Panc1 (cell line): ENCODE data around the gene POF1B.

Source experiments
- CTCF ChIP-seq: fragments of 450-650 bp; IDR thresholded peaks from 2 replicates; pipeline ENCODE4 v1.5.1; 2017; ENCODE audit warnings: mild to moderate bottlenecking
- POLR2AphosphoS5 ChIP-seq: IDR thresholded peaks from 2 replicates; pipeline ENCODE4 v1.6.1; 2012; ENCODE audit warnings: mild to moderate bottlenecking, low read depth, low read length, moderate library complexity

GRCh38 chrX:85381602-85382001 is 2.1 kb upstream of the POF1B start:
- TF ChIP-seq CTCF (no peak), POLR2AphosphoS5 (no peak)
